GM06990 (cell line): ENCODE results near the gene EML1.

ENCODE experiments used
- DNase-seq: peaks from one replicate; pipeline ENCODE4 v3.0.0-alpha.2; 2011; ENCODE audit not compliant: insufficient read length; ENCODE audit errors: extremely low read depth
- H3K27me3 ChIP-seq: replicated peaks from 2 replicates; pipeline ENCODE4 v1.6.0; 2011; ENCODE audit warnings: low read length; ENCODE audit not compliant: control insufficient read depth, insufficient read depth
- H3K36me3 ChIP-seq: 2 replicates; pipeline ENCODE4 v1.5.1; 2011; ENCODE audit warnings: low read length; ENCODE audit not compliant: control insufficient read depth, insufficient read depth
- H3K4me3 ChIP-seq: replicated peaks from 2 replicates; pipeline ENCODE4 v1.5.1; 2011; ENCODE audit warnings: low read depth, mild to moderate bottlenecking, control low read depth, low read length
- CTCF ChIP-seq: IDR thresholded peaks from 2 replicates; pipeline ENCODE4 v1.5.1; 2011; ENCODE audit warnings: low read length, control low read depth, mild to moderate bottlenecking, inconsistent platforms; ENCODE audit not compliant: insufficient read depth, poor library complexity, severe bottlenecking

The EML1 gene

GRCh38 chr14:99750746-99751450, 42.3 kb upstream of the EML1 start:
- no peaks in the 10 kb centered on the region for H3K36me3 ChIP-seq
- H3K4me3 ChIP-seq = no peak overlapping the region
- no peak for DNase-seq
- TF ChIP-seq CTCF = no peak
- H3K27me3 ChIP-seq = peaks cover 3% of the 10 kb centered on the region

GRCh38 chr14:99751539-99752485, 41.4 kb upstream of the EML1 start:
- no peak for DNase-seq
- Histone ChIP-seq H3K36me3 (no peaks in the 10 kb centered on the region), H3K27me3 (peaks cover 3% of the 10 kb centered on the region), H3K4me3 (no peak overlapping the region)
- no peak for TF ChIP-seq CTCF

GRCh38 chr14:99752486-99753121, 40.6 kb upstream of the EML1 start:
- Histone ChIP-seq H3K27me3 (peaks cover 3% of the 10 kb centered on the region), H3K36me3 (no peaks in the 10 kb centered on the region), H3K4me3 (no peak overlapping the region)
- DNase-seq = no peak
- TF ChIP-seq CTCF = no peak

- no peak for TF ChIP-seq CTCF
- no peak for DNase-seq
- Histone ChIP-seq H3K36me3 (no peaks in the 10 kb centered on the region), H3K4me3 (no peak overlapping the region), H3K27me3 (peaks cover 3% of the 10 kb centered on the region)
Observed at GRCh38 chr14:99753225-99754140, 39.7 kb upstream of the EML1 start.
